Stimulated activated CD8-positive, alpha-beta memory T cell treated with anti-CD3 and anti-CD28 coated beads, Interleukin-7, amount 100 ng/mL, for 24 hours (primary cell): Measurements from ENCODE around the gene TPK1.
"Not testable (repeated sequence)": the region's sequence is repeated elsewhere in the genome, so short reads cannot be mapped to it uniquely, and the experiment has no call there.

Experiments used
- DNase-seq: peaks from one replicate; pipeline ENCODE4 v3.0.0-alpha.2; 2020; ENCODE audit warnings: low read depth

The TPK1 gene

DNA sequence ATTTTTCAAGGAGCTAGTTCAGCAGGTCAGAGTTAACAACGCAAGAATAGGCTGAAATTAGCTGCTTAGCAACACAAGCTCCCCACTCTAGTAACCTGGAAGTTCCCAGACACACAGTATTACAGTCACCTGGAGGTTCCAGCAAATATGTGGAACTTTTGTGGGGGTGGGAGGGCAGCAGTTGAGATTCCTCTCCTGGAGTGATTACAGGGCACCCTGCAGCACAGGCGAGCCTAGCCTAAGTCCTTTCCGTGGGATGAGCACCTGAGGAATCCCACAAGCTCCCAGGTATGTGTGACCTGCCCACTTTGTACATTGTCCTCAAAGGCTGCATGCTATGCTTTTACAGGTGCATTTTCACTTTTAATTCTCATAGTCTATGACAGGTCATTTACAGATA is 13.6 kb downstream of the TPK1 start:
- no peak for DNase-seq

DNA sequence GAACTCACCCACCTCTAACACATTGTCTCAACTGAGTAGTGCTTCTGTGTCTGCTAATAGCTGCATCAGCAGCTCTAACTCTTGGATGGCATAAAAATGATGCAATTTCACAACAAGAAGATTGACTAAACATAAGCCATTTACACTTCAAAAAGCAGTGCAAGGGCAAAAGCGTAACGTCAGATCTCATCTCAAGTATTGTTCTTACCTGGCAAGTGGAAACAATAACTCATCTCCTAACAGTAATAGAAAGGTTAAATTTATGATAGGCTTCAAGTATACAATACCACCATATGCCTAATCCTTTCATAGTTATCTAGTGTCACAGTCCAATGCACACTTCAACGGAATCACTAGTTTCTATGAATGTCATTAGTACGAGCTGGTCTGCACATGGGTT is 14.8 kb downstream of the TPK1 start:
- DNase-seq = no peak

DNA sequence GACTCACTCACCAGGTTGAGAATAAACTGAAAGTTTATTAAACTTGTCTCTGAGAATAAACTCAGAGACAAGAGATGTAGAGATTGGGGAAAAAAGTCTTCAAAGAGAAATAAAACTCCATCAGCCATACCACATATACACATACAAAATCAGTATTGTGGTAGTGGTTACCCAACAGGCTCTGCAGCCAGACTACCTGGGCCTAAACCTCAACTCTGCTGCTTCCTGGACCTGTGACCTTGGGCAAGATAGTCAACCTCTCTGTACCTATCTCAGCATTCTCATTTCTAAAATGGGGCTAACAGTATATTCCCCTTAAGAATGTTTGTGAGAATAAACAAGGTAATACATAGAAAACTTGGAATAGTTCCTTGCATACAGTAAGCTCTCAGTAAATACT is 15.3 kb downstream of the TPK1 start:
- no peak for DNase-seq

DNA sequence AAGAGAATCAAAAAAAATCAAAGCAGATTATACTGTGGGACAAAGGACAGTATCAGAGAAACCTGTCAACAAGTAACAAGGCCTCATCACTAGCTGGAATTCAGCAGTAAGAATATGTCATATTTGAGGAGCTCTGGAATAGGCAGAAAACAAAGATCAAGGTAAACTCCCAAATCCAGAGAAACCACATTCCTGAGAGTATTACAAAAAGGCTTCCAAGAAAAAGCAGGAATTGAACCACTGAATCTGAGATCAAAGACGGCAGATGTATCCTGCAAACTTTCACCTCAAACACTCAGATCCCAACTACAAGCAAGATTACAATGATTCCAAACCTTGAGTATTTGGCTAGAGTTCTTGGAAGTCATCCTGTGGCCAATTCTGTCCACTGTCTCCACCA is 16.3 kb downstream of the TPK1 start:
- no peak for DNase-seq

DNA sequence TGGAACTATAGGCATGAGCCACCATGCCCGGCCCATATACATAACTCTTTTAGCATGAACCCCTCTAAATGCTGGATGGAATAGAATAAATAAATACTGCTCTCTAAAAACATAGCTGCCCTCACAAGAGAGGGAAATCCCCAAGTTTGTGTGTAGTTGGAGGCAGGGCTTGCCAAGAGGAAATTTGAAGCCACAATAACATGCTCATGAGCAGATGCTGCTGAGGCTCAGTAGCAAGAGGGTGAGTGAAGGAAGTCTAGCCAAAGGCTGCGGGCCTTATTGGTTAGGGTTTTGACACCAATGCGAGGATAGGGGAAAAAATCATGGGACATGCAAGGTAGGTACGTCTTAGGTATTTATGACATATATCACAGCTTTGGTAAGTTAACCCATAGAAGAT is 17.3 kb downstream of the TPK1 start:
- no peak for DNase-seq

DNA sequence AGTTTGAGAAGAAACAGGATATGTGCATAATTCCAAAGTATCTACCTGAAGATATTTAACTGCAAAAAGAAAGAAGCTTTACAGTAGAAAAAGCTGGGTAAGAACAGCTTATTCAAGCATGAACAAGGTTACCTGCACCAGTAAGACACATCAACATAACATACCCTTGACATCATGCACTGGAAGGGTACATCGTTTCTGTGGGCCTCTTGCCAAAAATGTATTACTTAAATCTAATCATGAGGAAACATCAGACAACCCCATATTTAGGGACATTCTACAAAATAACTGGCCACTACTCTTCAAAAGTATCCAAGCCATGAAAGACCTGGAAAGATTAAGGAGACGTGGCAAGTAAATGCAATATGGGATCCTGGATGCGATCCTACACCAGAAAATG is 18.9 kb downstream of the TPK1 start:
- DNase-seq = no peak

DNA sequence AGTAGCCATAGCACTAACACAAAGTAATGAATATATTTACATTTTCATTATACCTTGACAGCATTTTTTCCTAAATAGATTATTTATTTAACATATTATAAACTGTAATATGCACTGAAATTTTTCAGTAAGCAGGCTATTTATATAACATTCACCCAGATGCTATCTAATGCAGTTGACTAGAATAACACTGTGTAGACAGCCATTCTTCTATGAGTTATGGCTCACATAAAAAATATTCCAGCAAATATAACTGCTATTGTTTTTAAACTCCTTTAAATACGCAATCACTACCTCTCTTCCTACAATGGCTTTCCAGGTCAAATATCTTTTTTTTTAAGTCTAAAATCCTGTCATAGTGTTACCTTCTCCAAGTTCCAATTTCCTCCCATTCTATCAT is 21.6 kb downstream of the TPK1 start:
- DNase-seq = no peak

DNA sequence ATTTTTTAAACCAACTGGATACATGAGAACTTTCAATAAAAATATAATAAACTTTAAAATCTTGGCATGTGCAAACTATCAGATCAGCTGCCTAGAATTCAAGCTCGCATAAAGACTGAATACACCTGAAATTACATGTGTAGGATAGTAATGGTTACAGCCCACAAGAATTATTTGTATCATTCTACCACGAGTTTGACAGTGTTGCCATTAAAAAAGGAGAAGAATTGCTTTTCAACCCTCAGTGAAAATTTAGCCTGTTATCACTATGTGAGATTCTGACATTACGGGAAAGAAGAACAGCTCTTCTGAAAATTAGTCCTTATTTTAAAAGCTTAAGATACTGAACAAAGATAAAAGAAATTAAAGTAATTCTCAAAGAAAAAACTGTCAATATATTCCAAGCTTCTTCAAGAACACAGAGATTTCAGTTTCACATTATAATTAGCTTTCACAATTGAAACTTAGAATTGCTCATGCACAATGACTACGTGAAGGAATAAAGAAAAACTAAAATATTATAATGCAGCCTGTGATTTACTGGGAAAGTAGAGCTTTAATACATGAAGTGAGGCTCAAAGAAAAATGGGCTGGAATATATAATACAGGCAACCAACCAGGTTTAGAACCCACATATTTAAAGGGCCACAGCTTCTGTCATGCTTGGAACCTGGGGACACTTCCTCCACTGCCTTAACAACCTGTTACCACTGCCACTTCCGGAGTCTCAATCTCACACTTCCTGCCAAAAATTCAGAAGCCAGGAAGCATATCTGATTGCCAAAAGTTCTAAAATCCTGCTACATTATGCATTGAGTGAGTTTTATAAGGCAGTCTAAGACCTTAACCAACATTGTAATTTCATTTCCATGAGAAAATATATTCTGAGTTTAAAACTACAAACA is 23.2 kb downstream of the TPK1 start:
- DNase-seq = no peak

DNA sequence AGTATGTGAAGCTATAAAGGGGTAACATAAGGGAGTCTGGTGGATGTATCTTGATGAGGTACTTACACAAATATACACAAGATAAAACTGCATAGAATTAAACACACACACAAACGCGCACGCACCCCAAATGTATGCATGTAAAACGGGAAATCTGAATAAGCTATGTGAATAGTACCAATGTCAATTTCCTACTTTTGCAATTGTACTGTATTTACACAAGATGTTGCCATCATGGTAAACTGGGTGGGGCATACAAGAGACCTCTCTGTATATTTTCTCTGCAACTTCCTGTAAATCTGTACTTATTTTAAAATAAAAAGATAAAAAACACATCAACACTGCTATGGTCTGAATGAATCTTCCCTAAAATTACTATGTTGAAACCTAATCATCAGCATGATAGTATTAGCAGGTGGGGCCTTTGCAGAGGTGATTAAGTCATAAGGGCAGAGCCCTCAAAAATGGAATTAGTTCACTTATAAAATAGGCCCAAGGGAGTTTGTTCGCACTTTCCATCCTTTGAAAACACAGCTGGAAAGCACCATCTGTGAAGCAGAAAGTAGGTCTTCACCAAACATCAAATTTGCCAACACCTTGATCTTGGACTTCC is 30.1 kb downstream of the TPK1 start:
- no peak for DNase-seq

DNA sequence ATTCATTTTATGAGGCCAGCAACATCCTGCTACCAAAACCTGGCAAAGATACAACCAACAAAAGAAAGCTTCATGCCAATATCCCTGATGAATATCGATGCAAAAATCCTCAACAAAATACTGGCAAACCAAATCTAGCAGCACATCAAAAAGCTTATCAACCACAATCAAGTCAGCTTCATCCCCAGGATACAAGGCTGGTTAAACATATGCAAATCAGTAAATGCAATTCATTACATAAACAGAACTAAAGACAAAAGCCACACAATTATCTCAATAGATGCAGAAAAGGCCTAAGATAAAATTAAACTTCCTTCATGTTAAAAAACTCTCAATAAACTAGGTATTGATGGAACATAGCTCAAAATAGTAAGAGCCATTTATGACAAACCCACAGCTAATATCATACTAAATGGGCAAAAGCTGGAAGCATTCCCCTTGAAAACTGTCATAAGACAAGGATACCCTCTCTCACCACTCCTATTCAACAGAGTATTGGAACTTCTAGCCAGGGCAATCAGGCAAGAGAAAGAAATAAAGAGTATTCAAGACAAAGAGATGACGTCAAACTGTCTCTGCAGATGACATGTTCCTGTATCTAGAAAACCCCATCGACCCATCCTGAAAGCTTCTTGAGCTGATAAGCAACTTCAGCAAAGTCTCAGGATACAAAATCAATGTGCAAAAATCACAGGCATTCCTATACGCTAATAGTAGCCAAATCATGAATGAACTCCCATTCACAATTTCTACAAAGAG is 35.0 kb downstream of the TPK1 start:
- not testable (repeated sequence) for DNase-seq

DNA sequence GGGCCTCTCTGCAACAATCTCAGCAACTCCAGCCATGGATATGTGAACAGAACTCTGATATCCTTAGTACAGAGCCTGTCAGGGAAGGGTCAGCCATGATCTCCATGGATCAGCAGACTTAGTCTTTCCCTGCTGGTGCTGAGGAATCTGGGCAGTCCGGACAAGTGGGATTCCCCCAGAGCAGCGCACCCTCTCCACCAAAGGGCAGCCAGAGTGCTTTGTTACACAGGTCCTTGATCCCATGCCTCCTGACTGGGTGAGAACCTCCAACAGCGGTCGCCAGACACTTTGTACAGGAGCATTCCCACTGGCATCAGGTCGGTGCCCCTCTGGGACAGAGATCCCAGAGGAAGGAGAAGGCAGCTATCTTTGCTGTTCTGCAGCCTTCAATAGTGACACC is 38.9 kb downstream of the TPK1 start:
- no peak for DNase-seq

DNA sequence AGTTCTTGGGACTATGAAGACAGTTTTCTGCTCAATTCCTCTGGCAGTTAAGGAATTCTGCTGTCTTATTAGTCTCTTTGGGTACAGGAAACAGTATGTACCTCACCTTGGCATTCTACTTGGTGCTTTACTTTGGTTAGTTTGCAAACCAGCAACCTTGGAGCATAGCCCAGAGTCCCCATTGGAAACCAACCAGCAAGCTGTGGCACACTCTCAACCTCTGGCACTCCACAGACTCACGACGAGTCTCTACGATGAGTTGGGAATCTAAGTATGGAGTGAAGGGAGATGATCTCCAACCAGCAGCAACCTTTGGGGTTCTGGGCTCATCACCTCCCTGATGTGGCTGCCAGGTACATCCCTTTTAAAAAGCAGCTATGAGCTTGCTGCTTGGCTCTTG is 43.8 kb downstream of the TPK1 start:
- DNase-seq = no peak

DNA sequence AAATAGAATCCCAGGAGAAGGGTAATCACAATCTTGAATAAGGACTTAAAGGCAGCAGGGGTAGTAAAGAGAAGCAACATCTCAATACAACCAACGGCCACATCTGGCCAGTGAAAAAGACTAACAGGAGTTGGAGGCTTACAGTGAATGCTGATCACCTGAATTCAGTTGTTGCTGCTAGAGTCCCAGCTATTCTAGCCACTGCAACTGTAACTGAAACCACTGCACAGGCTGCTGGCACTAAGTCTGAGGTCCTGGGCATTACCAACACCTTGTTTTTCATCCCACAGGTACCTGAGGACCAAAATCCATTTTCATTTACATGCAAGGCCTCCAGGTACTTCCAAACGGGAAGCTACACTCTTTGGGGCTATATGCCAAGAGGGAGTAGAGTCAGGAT is 44.4 kb downstream of the TPK1 start:
- DNase-seq = no peak

DNA sequence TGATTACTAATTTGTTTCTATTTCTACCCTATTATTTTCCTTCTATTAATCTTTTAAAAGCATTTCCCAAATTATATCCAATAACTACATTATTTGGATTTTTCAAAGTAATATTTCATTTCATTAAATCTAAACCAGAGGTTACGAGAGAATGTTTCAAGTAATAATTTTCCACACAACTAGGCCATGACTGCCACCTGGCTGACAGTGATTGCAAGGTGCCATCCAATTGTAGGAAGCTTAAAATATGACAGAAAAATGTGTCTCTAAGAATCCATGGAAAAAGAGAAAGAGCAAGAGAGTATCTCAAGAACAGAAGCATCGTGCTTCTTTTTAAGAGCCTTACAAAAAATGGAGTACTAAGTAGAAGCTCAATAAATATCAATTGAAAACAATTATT is 48.7 kb downstream of the TPK1 start:
- DNase-seq = no peak

DNA sequence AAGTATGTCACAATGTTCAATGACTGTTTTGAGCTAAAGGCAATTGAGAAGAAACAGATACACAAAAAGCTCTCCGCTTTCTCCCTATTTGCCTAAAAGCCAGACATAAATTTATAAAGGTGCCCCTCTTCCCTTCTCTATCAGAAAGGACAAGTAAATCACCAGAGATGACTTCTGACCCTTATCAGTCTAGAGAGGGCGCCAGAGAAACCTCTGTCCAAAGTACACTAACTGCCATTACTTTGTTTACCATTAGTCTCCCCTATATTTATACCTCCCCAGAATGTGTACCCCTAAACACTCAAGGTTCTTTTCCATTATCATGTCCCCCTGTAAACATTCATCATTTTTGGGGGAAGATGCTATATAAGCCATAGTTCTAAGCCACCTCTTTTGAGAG is 49.3 kb downstream of the TPK1 start:
- no peak for DNase-seq

DNA sequence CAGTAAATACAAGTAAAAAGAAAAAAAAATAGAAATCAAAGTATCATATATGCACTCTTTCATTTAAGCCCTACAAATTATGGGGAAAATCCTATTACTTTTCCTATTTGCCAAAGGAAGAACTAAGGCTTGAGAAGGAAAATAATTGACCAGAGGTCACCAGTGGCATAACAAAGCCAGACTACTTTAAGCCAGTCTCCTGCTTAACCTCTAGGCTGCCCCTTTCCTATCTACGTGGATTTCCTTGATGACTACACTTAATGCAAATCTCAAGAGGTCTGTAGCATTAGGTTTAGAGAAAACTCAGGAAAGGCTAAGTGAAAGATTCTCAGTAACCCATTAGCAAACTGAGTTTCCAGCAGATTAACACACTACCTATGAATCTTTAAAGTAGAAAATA is 49.8 kb downstream of the TPK1 start:
- DNase-seq = no peak

DNA sequence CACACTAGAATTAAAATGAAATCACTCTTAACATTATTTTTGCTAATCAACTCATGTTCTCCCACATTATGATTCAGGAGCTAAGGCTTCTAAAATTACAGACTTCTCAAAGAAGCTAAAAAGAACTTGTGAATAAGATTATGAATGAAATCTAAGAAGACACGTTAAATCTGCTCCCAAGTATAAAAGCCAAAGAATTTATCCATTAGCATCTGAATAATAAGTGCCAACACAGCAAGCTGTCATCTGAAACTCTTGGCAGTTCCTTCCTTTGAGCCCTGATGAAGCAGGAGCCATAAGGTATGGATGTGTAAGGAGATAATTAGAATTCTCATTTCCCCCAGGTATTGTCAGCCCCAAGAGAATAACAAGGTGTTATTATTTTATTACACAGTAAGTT is 50.3 kb downstream of the TPK1 start:
- no peak for DNase-seq

DNA sequence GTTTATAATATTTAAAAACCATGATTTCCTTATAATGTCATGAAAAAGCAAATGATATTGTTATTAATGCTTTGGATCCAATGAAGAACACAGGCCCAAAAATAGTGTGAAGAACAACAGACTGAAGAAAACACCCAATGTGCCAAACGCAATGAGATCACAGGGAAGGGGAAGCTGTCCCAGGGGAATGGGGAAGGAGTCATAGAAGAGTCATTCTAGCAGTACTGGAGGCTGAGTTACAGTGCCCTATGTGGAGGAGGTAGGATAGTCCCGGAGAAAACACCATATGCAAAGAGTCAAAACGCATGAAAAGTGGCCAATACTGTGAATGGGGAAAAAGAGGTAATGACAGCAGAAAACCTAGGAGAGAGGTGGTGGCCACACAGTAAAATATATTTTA is 50.9 kb downstream of the TPK1 start:
- no peak for DNase-seq

DNA sequence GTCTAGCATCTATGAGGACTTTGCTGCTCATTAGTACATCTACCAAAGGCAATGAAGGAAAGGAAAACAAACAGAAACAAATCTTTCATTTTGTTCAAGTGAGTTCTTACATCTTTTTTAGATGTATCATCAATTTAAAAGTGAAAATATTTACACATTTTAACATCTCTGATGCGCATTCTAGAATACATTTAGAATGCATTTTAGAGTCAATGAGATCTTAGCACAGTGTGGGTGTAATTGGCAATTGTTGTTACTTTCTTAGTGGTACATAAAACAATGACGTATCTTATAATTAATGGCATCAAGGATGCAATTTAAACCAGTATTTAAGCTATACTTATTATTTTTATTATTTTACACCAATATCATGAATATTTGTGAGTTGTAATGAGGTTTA is 51.4 kb downstream of the TPK1 start:
- no peak for DNase-seq

DNA sequence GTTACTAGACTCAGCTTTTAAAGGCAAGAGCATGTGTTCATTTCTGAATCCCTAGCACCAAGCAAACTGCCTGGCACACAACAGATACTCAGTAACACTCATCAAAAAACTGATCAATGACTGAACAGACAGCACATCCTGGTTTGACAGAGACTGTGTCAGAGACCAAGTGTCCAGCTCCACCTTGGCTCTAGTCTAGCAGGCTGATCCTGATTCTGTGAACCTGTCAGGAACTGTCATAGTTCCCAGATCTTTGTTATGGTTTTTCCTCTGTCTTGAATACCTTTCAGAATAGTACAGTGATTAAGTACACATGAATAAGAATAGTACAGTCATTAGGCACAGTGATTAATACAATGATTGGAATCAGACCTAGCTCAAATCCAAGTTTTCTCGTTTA is 53.0 kb downstream of the TPK1 start:
- no peak for DNase-seq

DNA sequence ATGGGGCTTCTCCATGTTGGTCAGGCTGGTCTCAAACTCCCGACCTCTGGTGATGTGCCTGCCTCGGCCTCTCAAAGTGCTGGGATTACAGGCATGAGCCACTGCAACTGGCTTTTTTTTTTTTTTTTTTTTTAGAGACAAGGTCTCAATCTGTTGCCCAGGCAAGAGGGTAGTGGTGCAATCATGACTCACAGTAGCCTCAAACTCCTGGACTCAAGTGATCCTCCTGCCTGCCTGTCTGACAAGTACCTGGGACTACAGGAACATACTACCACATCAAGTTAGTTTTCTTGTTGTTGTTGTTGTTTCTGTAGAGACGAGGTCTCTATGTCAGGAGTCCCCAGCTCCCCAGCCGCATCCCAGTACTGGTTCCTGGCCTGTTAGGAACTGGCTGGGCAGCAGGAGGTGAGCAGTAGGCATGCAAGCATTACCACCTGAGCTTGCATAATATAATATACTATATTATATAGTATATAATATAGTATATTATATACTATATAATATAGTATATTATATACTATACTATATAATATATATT is 55.7 kb downstream of the TPK1 start:
- DNase-seq = no peak

DNA sequence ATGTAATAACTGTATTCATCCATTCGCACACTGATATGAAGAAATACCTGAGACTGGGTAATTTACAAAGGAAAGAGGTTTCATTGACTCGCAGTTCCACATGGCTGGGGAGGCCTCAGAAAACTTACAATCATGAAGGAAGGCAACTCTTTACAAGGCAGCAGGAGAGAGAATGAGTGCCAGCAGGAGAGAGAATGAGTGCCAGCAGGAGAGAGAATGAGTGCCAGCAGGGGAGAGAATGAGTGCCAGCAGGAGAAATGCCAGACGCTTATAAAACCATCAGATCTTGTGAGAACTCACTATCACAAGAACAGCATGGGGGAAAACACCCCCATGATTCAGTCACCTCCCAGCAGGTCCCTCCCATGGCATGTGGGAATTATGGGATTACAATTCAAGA is 58.0 kb downstream of the TPK1 start:
- not testable (repeated sequence) for DNase-seq
